HCT116 (cell line): ENCODE data around the gene MACF1. TPM values are rescaled to one million over a fixed set of nuclear protein-coding genes. Genes with fewer than 3 reads are reported as not detected.
A peak's percentile ranks its signal among the peaks of the same experiment; 100 is the strongest.

Experiments used
- ATAC-seq: fragments of 200-7000 bp; cut with Tn5 transposase; 2 replicates; pipeline ENCODE4 v1.9.1; 2020; ENCODE audit warnings: mild to moderate bottlenecking, moderate library complexity
- BruUV-seq: library from RNA; stranded (reverse); fragments of 400-500 nt; replicated peaks from 2 replicates; lab custom pipeline; 2021; lab: Mats Ljungman, UMichigan
- CTCF ChIA-PET: fragments of 300-600 bp; sonication (Branson Sonifier 250); formaldehyde crosslinking; loops from one replicate; lab custom pipeline; 2021; ENCODE audit warnings: antibody characterized with exemption; lab: Charles Lee
- POLR2A ChIA-PET: fragments of 300-600, 350-600 bp; sonication (Branson Sonifier 250); formaldehyde crosslinking; loops from one replicate; lab custom pipeline; 2021; ENCODE audit warnings: antibody characterized with exemption; lab: Charles Lee
- RAD21 ChIA-PET, 2 experiments: fragments of 300-600 bp; sonication (Branson Sonifier 250); formaldehyde crosslinking; loops; one replicate each; lab custom pipeline; 2023; ENCODE audit warnings: low total read pairs in 2 of 2; ENCODE audit not compliant: uncharacterized antibody in 2 of 2, unreplicated experiment in 2 of 2, low non-redundant PET in 1 of 2; lab: Charles Lee
- DNase-seq: peaks from one replicate; pipeline ENCODE4 v3.0.0-alpha.2; 2010; ENCODE audit warnings: low read depth, low spot score
- H2AFZ ChIP-seq: fragments of 200-600 bp; shearing (Covaris generic), sonication (generic); 2 replicates; pipeline ENCODE4 v1.6.1; 2017; ENCODE audit warnings: low read depth, mixed run types, mixed read lengths, antibody characterized with exemption, low read length; ENCODE audit not compliant: poor library complexity, severe bottlenecking
- H3K27ac ChIP-seq: 2 replicates; pipeline ENCODE4 v1.5.1; 2012; ENCODE audit warnings: low read depth, low read length
- H3K27me3 ChIP-seq: fragments of 200-600 bp; sonication (generic); 2 replicates; pipeline ENCODE4 v1.6.1; 2016; ENCODE audit warnings: mixed run types, low read length, mixed read lengths; ENCODE audit not compliant: insufficient read depth
- H3K36me3 ChIP-seq, 2 experiments: fragments of 200-500 bp in 1 of 2; fragments of 200-600 bp in 1 of 2; sonication (Bioruptor generic) in 1 of 2; sonication (generic) in 1 of 2; 2 replicates each; pipeline versions ENCODE4 v1.5.1 to v1.6.1; 2014 to 2016; ENCODE audit warnings: low read length in 2 of 2, inconsistent platforms in 1 of 2, mixed read lengths in 1 of 2, mixed run types in 1 of 2; ENCODE audit not compliant: insufficient read depth in 2 of 2, control insufficient read depth in 1 of 2
- H3K4me1 ChIP-seq, 2 experiments: fragments of 200-600 bp in 1 of 2; sonication (generic) in 1 of 2; 2 replicates each; pipeline versions ENCODE4 v1.5.1 to v1.6.1; 2012 to 2017; ENCODE audit warnings: low read length in 2 of 2, inconsistent platforms in 1 of 2, mild to moderate bottlenecking in 1 of 2, mixed read lengths in 1 of 2, mixed run types in 1 of 2, moderate library complexity in 1 of 2; ENCODE audit not compliant: insufficient read depth in 2 of 2, control insufficient read depth in 1 of 2
- H3K4me2 ChIP-seq: fragments of 200-600 bp; sonication (generic); 2 replicates; pipeline ENCODE4 v1.6.1; 2017; ENCODE audit warnings: mixed run types, low read length, mixed read lengths
- H3K4me3 ChIP-seq, 2 experiments: fragments of 200-600 bp in 1 of 2; sonication (generic) in 1 of 2; replicated peaks in 1 of 2; 2 replicates each; pipeline ENCODE4 v1.5.1; 2011 to 2016; ENCODE audit warnings: low read length in 2 of 2, control low read depth in 1 of 2, low read depth in 1 of 2, mild to moderate bottlenecking in 1 of 2, mixed read lengths in 1 of 2, mixed run types in 1 of 2
- H3K79me2 ChIP-seq: fragments of 200-600 bp; sonication (generic); 2 replicates; pipeline ENCODE4 v1.6.1; 2017; ENCODE audit warnings: mild to moderate bottlenecking, mixed run types, low read length, moderate library complexity, mixed read lengths; ENCODE audit not compliant: insufficient read depth
- H3K9ac ChIP-seq: fragments of 200-600 bp; sonication (generic); 2 replicates; pipeline ENCODE4 v1.6.1; 2016; ENCODE audit warnings: low read length, mixed read lengths
- H3K9me2 ChIP-seq: fragments of 200-600 bp; sonication (generic), shearing (Covaris generic); 2 replicates; pipeline ENCODE4 v1.6.1; 2017; ENCODE audit warnings: mixed run types, mild to moderate bottlenecking, moderate library complexity; ENCODE audit not compliant: insufficient read depth
- H3K9me3 ChIP-seq, 2 experiments: fragments of 200-500 bp in 1 of 2; fragments of 200-600 bp in 1 of 2; sonication (Bioruptor generic) in 1 of 2; sonication (generic) in 1 of 2; 2 replicates each; pipeline ENCODE4 v1.6.1; 2014 to 2017; ENCODE audit warnings: low read length in 2 of 2, mixed read lengths in 2 of 2, inconsistent platforms in 1 of 2, low read depth in 1 of 2, mild to moderate bottlenecking in 1 of 2, mixed run types in 1 of 2, moderate library complexity in 1 of 2; ENCODE audit not compliant: control insufficient read depth in 1 of 2, insufficient read depth in 1 of 2
- H4K20me1 ChIP-seq: fragments of 200-600 bp; sonication (generic), shearing (Covaris generic); 2 replicates; pipeline ENCODE4 v1.6.1; 2017; ENCODE audit warnings: mixed run types, mild to moderate bottlenecking, moderate library complexity; ENCODE audit not compliant: insufficient read depth
- ELF1 ChIP-seq: IDR thresholded peaks from 2 replicates; pipeline ENCODE4 v1.6.1; 2012; ENCODE audit warnings: low read depth, borderline replicate concordance
- EZH2 ChIP-seq: fragments of 200-600 bp; sonication (generic); IDR thresholded peaks from 2 replicates; pipeline ENCODE4 v1.6.1; 2017; ENCODE audit warnings: antibody characterized with exemption, mixed run types
- JUND ChIP-seq: IDR thresholded peaks from 2 replicates; pipeline ENCODE4 v1.6.1; 2012
- POLR2A ChIP-seq: IDR thresholded peaks from 2 replicates; pipeline ENCODE4 v1.7.0; 2011; ENCODE audit warnings: borderline replicate concordance; ENCODE audit not compliant: insufficient read depth, insufficient read length; ENCODE audit errors: extremely low read depth
- TCF7L2 ChIP-seq: IDR thresholded peaks from 2 replicates; pipeline ENCODE4 v1.7.0; 2011; ENCODE audit warnings: borderline replicate concordance, inconsistent platforms; ENCODE audit not compliant: insufficient read depth, insufficient read length; ENCODE audit errors: extremely low read depth
- ZNF274 ChIP-seq: fragments of 200-500 bp; sonication (Bioruptor generic); IDR thresholded peaks from 2 replicates; pipeline ENCODE4 v1.6.1; 2014; ENCODE audit warnings: mild to moderate bottlenecking, low read depth, low read length, inconsistent platforms
- intact Hi-C: fragments of 100-400 bp; cut with micrococcal nuclease; formaldehyde crosslinking; loops from 2 replicates; pipeline ENCODE4 v1.10.0; 2022
- total RNA-seq: library from RNA; stranded (reverse); gene quantifications from one replicate; pipeline ENCODE4 v1.2.1, GENCODE V29; 2021; ENCODE audit not compliant: unreplicated experiment
- TF ChIP-seq, protein P1 (sequence below): IDR thresholded peaks from 2 replicates; pipeline ENCODE4 v1.6.1; 2012
- TF ChIP-seq, protein P2 (sequence below): IDR thresholded peaks from 2 replicates; pipeline ENCODE4 v1.6.1; 2012

Gene MACF1
- total RNA-seq, 1 experiment from 2014 or later: 146 TPM

- H3K4me1 ChIP-seq: peaks cover 13 to 20% of the 10 kb centered on the region in 2 experiments; a peak in 3 of 4 replicates
- no peak for DNase-seq
These were observed 10.2 kb downstream of the MACF1 start for GRCh38 chr1:39214714-39214997.

GRCh38 chr1:39214998-39215873 lies 10.7 kb downstream of the MACF1 start:
- Histone ChIP-seq H3K4me1 (peaks cover 13 to 20% of the 10 kb centered on the region in 2 experiments; a peak in 3 of 4 replicates), H4K20me1 (no peaks in the 10 kb centered on the region), H3K4me3 (no peak overlapping the region), H3K4me2 (no peak overlapping the region), H3K9ac (no peak overlapping the region), H3K79me2 (peaks cover 8% of the 10 kb centered on the region; the same call in 1 of the 2 replicates), H3K27ac (no peak overlapping the region), H2AFZ (no peak overlapping the region), H3K9me3 (no peaks in the 10 kb centered on the region), H3K9me2 (no peaks in the 10 kb centered on the region), H3K36me3 (no peaks in the 10 kb centered on the region), H3K27me3 (no peaks in the 10 kb centered on the region)
- RAD21 ChIA-PET: no interaction called here
- intact Hi-C loops: no loop called here
- ATAC-seq (no peak), DNase-seq (no peak)
- no peak for TF ChIP-seq EZH2
- TF ChIP-seq TCF7L2: no peak
- no peak for TF ChIP-seq JUND
- TF ChIP-seq, protein P1, sequence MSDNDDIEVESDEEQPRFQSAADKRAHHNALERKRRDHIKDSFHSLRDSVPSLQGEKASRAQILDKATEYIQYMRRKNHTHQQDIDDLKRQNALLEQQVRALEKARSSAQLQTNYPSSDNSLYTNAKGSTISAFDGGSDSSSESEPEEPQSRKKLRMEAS: no peak
- TF ChIP-seq ELF1: no peak
- CTCF ChIA-PET: interaction anchor here (1.0 to 1.3 kb wide), 2 partner anchors 23 to 44 kb away, joined by 3 to 4 read pairs; no protein-coding TSS in a partner anchor
- BruUV-seq: no TSS peak
- POLR2A ChIA-PET: interaction anchor here (1.6 kb wide), 1 partner anchor 10 kb away, joined by 5 read pairs; no protein-coding TSS in a partner anchor

More at GRCh38 chr1:39214714-39214997, 10.2 kb downstream of the MACF1 start:
- TF ChIP-seq POLR2A (no peak), TCF7L2 (no peak), ZNF274 (no peak)
- TF ChIP-seq, protein P2, sequence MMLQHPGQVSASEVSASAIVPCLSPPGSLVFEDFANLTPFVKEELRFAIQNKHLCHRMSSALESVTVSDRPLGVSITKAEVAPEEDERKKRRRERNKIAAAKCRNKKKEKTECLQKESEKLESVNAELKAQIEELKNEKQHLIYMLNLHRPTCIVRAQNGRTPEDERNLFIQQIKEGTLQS: no peak
- ChIA-PET RAD21 (no interaction called here), POLR2A (interaction anchor here (1.6 kb wide), 1 partner anchor 9 kb away, joined by 5 read pairs; no protein-coding TSS in a partner anchor), CTCF (interaction anchor here (1.0 to 1.3 kb wide), 2 partner anchors 22 to 44 kb away, joined by 3 to 4 read pairs; no protein-coding TSS in a partner anchor)
- Histone ChIP-seq H3K27ac (no peak overlapping the region), H4K20me1 (no peaks in the 10 kb centered on the region), H3K9me3 (no peaks in the 10 kb centered on the region), H3K27me3 (no peaks in the 10 kb centered on the region), H3K4me3 (no peak overlapping the region), H3K9me2 (no peaks in the 10 kb centered on the region), H3K79me2 (peaks cover 8% of the 10 kb centered on the region; the same call in 1 of the 2 replicates), H3K36me3 (no peaks in the 10 kb centered on the region), H3K4me2 (no peak overlapping the region), H2AFZ (no peak overlapping the region), H3K9ac (no peak overlapping the region)
- intact Hi-C loops: no loop called here
- peak; percentile 42; the same call in 1 of the 2 replicates for ATAC-seq
- BruUV-seq: no TSS peak
